ENCODE results near the gene EPHA10. TPM values are rescaled to one million over a fixed set of nuclear protein-coding genes. Genes with fewer than 3 reads are reported as not detected.

The EPHA10 gene
- 0.13 TPM for total RNA-seq (ENCODE audit: unreplicated experiment)
- long read RNA-seq, result 0 reads

GRCh38 chr1:37764888-37765441, at the start of gene EPHA10:
EPHA10 (minus strand) TSS chr1:37765120; CDS start chr1:37765066, 54 bp downstream.
- H3K36me3 Mint-ChIP-seq (ENCODE audit: low read depth, unreplicated experiment), result peaks cover 4% of the 10 kb centered on the region
- H3K4me1 Mint-ChIP-seq (ENCODE audit: unreplicated experiment), result peaks cover 19% of the 10 kb centered on the region
- TF ChIP-seq CTCF (IDR thresholded peaks at IDR 0.05; ENCODE audit: unreplicated experiment), result no peak
- no peaks in the 10 kb centered on the region for H3K9me3 Mint-ChIP-seq (ENCODE audit: unreplicated experiment)
- H3K4me3 Mint-ChIP-seq (ENCODE audit: unreplicated experiment), result no peak within 1 kb of the TSS
- DNase-seq (ENCODE audit: low spot score), result peak; percentile 16
- H3K27ac Mint-ChIP-seq (ENCODE audit: unreplicated experiment), result no peak within 1 kb of the TSS
- H3K27me3 Mint-ChIP-seq (ENCODE audit: unreplicated experiment), result peaks cover 33% of the 10 kb centered on the region

GRCh38 chr1:37814252-37814651, 49.3 kb upstream of the EPHA10 start:
- Mint-ChIP-seq H3K36me3 (ENCODE audit: low read depth, unreplicated experiment) (peaks cover 8% of the 10 kb centered on the region), H3K4me1 (ENCODE audit: unreplicated experiment) (peaks cover 1% of the 10 kb centered on the region)

GRCh38 chr1:37813529-37814145, 48.7 kb upstream of the EPHA10 start:
- Mint-ChIP-seq H3K4me1 (ENCODE audit: unreplicated experiment) (peaks cover 5% of the 10 kb centered on the region), H3K27me3 (ENCODE audit: unreplicated experiment) (no peaks in the 10 kb centered on the region), H3K9me3 (ENCODE audit: unreplicated experiment) (no peaks in the 10 kb centered on the region), H3K36me3 (ENCODE audit: low read depth, unreplicated experiment) (peaks cover 14% of the 10 kb centered on the region), H3K27ac (ENCODE audit: unreplicated experiment) (no peak overlapping the region), H3K4me3 (ENCODE audit: unreplicated experiment) (no peak overlapping the region)
- no peak for TF ChIP-seq CTCF (IDR thresholded peaks at IDR 0.05; ENCODE audit: unreplicated experiment)
- no peak for DNase-seq (ENCODE audit: low spot score)

More at GRCh38 chr1:37814252-37814651, 49.3 kb upstream of the EPHA10 start:
- DNase-seq (ENCODE audit: low spot score), result no peak
- no peak for TF ChIP-seq CTCF (IDR thresholded peaks at IDR 0.05; ENCODE audit: unreplicated experiment)
- H3K27me3 Mint-ChIP-seq (ENCODE audit: unreplicated experiment), result no peaks in the 10 kb centered on the region
- H3K9me3 Mint-ChIP-seq (ENCODE audit: unreplicated experiment), result no peaks in the 10 kb centered on the region
- H3K27ac Mint-ChIP-seq (ENCODE audit: unreplicated experiment), result no peak overlapping the region
- H3K4me3 Mint-ChIP-seq (ENCODE audit: unreplicated experiment), result no peak overlapping the region

- H3K4me3 Mint-ChIP-seq (ENCODE audit: unreplicated experiment), result no peak overlapping the region
- H3K27ac Mint-ChIP-seq (ENCODE audit: unreplicated experiment), result no peak overlapping the region
These were observed 46.2 kb upstream of the EPHA10 start for GRCh38 chr1:37811027-37811655.

More at GRCh38 chr1:37811027-37811655, 46.2 kb upstream of the EPHA10 start:
- peaks cover 2% of the 10 kb centered on the region for H3K27me3 Mint-ChIP-seq (ENCODE audit: unreplicated experiment)
- DNase-seq (ENCODE audit: low spot score), result peak; percentile 81
- peaks cover 9% of the 10 kb centered on the region for H3K4me1 Mint-ChIP-seq (ENCODE audit: unreplicated experiment)
- peak; percentile 81 for TF ChIP-seq CTCF (IDR thresholded peaks at IDR 0.05; ENCODE audit: unreplicated experiment)
- H3K36me3 Mint-ChIP-seq (ENCODE audit: low read depth, unreplicated experiment), result peaks cover 17% of the 10 kb centered on the region
- H3K9me3 Mint-ChIP-seq (ENCODE audit: unreplicated experiment), result no peaks in the 10 kb centered on the region
